ENCODE results near the gene CALML4.

CALML4 gene

GRCh38 chr15:68211656-68212320 lies 6.7 kb upstream of the CALML4 start:
- peaks cover 0 to 11% of the 10 kb centered on the region in 2 donors for H3K4me1 ChIP-seq (ENCODE audit: control insufficient read depth in 1 of 2, insufficient read depth in 2 of 2, low read length in 2 of 2)
- H3K36me3 ChIP-seq (ENCODE audit: control insufficient read depth in 1 of 2, insufficient read depth in 2 of 2, low read length in 2 of 2): no peaks in the 10 kb centered on the region
- H3K27ac ChIP-seq (ENCODE audit: low read length): no peak overlapping the region
- no peaks in the 10 kb centered on the region for H3K27me3 ChIP-seq (ENCODE audit: low read depth, low read length)
- no peak overlapping the region for H3K4me3 ChIP-seq (ENCODE audit: low read depth in 1 of 2, low read length in 2 of 2)
- H3K9me3 ChIP-seq (ENCODE audit: control insufficient read depth in 1 of 2, low read length in 2 of 2): no peaks in the 10 kb centered on the region

GRCh38 chr15:68210821-68211655 lies 5.9 kb upstream of the CALML4 start:
- Histone ChIP-seq H3K4me3 (ENCODE audit: low read depth in 1 of 2, low read length in 2 of 2) (peak overlapping the region in 1 of 2 donors; percentile 48), H3K27ac (ENCODE audit: low read length) (no peak overlapping the region), H3K36me3 (ENCODE audit: control insufficient read depth in 1 of 2, insufficient read depth in 2 of 2, low read length in 2 of 2) (no peaks in the 10 kb centered on the region), H3K27me3 (ENCODE audit: low read depth, low read length) (no peaks in the 10 kb centered on the region), H3K4me1 (ENCODE audit: control insufficient read depth in 1 of 2, insufficient read depth in 2 of 2, low read length in 2 of 2) (peaks cover 4 to 13% of the 10 kb centered on the region in 2 donors), H3K9me3 (ENCODE audit: control insufficient read depth in 1 of 2, low read length in 2 of 2) (no peaks in the 10 kb centered on the region)

GRCh38 chr15:68210409-68210756 lies 5.3 kb upstream of the CALML4 start:
- no peaks in the 10 kb centered on the region for H3K36me3 ChIP-seq (ENCODE audit: control insufficient read depth in 1 of 2, insufficient read depth in 2 of 2, low read length in 2 of 2)
- H3K9me3 ChIP-seq (ENCODE audit: control insufficient read depth in 1 of 2, low read length in 2 of 2): no peaks in the 10 kb centered on the region
- no peak overlapping the region for H3K27ac ChIP-seq (ENCODE audit: low read length)
- no peaks in the 10 kb centered on the region for H3K27me3 ChIP-seq (ENCODE audit: low read depth, low read length)
- H3K4me3 ChIP-seq (ENCODE audit: low read depth in 1 of 2, low read length in 2 of 2): peak overlapping the region in 1 of 2 donors; percentile 48
- peaks cover 4 to 19% of the 10 kb centered on the region in 2 donors for H3K4me1 ChIP-seq (ENCODE audit: control insufficient read depth in 1 of 2, insufficient read depth in 2 of 2, low read length in 2 of 2)

- Histone ChIP-seq H3K4me3 (ENCODE audit: low read depth in 1 of 2, low read length in 2 of 2) (no peak overlapping the region), H3K27ac (ENCODE audit: low read length) (no peak overlapping the region), H3K9me3 (ENCODE audit: control insufficient read depth in 1 of 2, low read length in 2 of 2) (no peaks in the 10 kb centered on the region), H3K36me3 (ENCODE audit: control insufficient read depth in 1 of 2, insufficient read depth in 2 of 2, low read length in 2 of 2) (no peaks in the 10 kb centered on the region), H3K27me3 (ENCODE audit: low read depth, low read length) (no peaks in the 10 kb centered on the region), H3K4me1 (ENCODE audit: control insufficient read depth in 1 of 2, insufficient read depth in 2 of 2, low read length in 2 of 2) (peaks cover 9 to 24% of the 10 kb centered on the region in 2 donors)
These were observed 4.7 kb upstream of the CALML4 start for GRCh38 chr15:68209735-68210408.

GRCh38 chr15:68209272-68209671 lies 4.1 kb upstream of the CALML4 start:
- Histone ChIP-seq H3K4me3 (ENCODE audit: low read depth in 1 of 2, low read length in 2 of 2) (no peak overlapping the region), H3K4me1 (ENCODE audit: control insufficient read depth in 1 of 2, insufficient read depth in 2 of 2, low read length in 2 of 2) (peaks cover 14 to 30% of the 10 kb centered on the region in 2 donors), H3K9me3 (ENCODE audit: control insufficient read depth in 1 of 2, low read length in 2 of 2) (no peaks in the 10 kb centered on the region), H3K27ac (ENCODE audit: low read length) (no peak overlapping the region), H3K36me3 (ENCODE audit: control insufficient read depth in 1 of 2, insufficient read depth in 2 of 2, low read length in 2 of 2) (no peaks in the 10 kb centered on the region), H3K27me3 (ENCODE audit: low read depth, low read length) (no peaks in the 10 kb centered on the region)

GRCh38 chr15:68208636-68209240 lies 3.6 kb upstream of the CALML4 start:
- Histone ChIP-seq H3K9me3 (ENCODE audit: control insufficient read depth in 1 of 2, low read length in 2 of 2) (no peaks in the 10 kb centered on the region), H3K27me3 (ENCODE audit: low read depth, low read length) (no peaks in the 10 kb centered on the region), H3K4me3 (ENCODE audit: low read depth in 1 of 2, low read length in 2 of 2) (no peak overlapping the region), H3K36me3 (ENCODE audit: control insufficient read depth in 1 of 2, insufficient read depth in 2 of 2, low read length in 2 of 2) (no peaks in the 10 kb centered on the region), H3K4me1 (ENCODE audit: control insufficient read depth in 1 of 2, insufficient read depth in 2 of 2, low read length in 2 of 2) (peaks cover 14 to 31% of the 10 kb centered on the region in 2 donors), H3K27ac (ENCODE audit: low read length) (no peak overlapping the region)

GRCh38 chr15:68208136-68208535 lies 3.0 kb upstream of the CALML4 start:
- H3K9me3 ChIP-seq (ENCODE audit: control insufficient read depth in 1 of 2, low read length in 2 of 2): no peaks in the 10 kb centered on the region
- H3K4me3 ChIP-seq (ENCODE audit: low read depth in 1 of 2, low read length in 2 of 2): no peak overlapping the region
- no peaks in the 10 kb centered on the region for H3K27me3 ChIP-seq (ENCODE audit: low read depth, low read length)
- H3K27ac ChIP-seq (ENCODE audit: low read length): no peak overlapping the region
- peaks cover 14 to 31% of the 10 kb centered on the region in 2 donors for H3K4me1 ChIP-seq (ENCODE audit: control insufficient read depth in 1 of 2, insufficient read depth in 2 of 2, low read length in 2 of 2)
- H3K36me3 ChIP-seq (ENCODE audit: control insufficient read depth in 1 of 2, insufficient read depth in 2 of 2, low read length in 2 of 2): no peaks in the 10 kb centered on the region

- H3K4me3 ChIP-seq (ENCODE audit: low read depth in 1 of 2, low read length in 2 of 2): no peak overlapping the region
- peaks cover 14 to 31% of the 10 kb centered on the region in 2 donors for H3K4me1 ChIP-seq (ENCODE audit: control insufficient read depth in 1 of 2, insufficient read depth in 2 of 2, low read length in 2 of 2)
- H3K27me3 ChIP-seq (ENCODE audit: low read depth, low read length): no peaks in the 10 kb centered on the region
- no peaks in the 10 kb centered on the region for H3K36me3 ChIP-seq (ENCODE audit: control insufficient read depth in 1 of 2, insufficient read depth in 2 of 2, low read length in 2 of 2)
- H3K9me3 ChIP-seq (ENCODE audit: control insufficient read depth in 1 of 2, low read length in 2 of 2): no peaks in the 10 kb centered on the region
- H3K27ac ChIP-seq (ENCODE audit: low read length): no peak overlapping the region
These were observed 2.2 kb upstream of the CALML4 start for GRCh38 chr15:68207176-68207935.

- H3K9me3 ChIP-seq (ENCODE audit: control insufficient read depth in 1 of 2, low read length in 2 of 2): no peaks in the 10 kb centered on the region
- peaks cover 14 to 31% of the 10 kb centered on the region in 2 donors for H3K4me1 ChIP-seq (ENCODE audit: control insufficient read depth in 1 of 2, insufficient read depth in 2 of 2, low read length in 2 of 2)
- no peak overlapping the region for H3K4me3 ChIP-seq (ENCODE audit: low read depth in 1 of 2, low read length in 2 of 2)
- no peaks in the 10 kb centered on the region for H3K36me3 ChIP-seq (ENCODE audit: control insufficient read depth in 1 of 2, insufficient read depth in 2 of 2, low read length in 2 of 2)
- no peaks in the 10 kb centered on the region for H3K27me3 ChIP-seq (ENCODE audit: low read depth, low read length)
- peak overlapping the region; percentile 45 for H3K27ac ChIP-seq (ENCODE audit: low read length)
These were observed 1.6 kb upstream of the CALML4 start for GRCh38 chr15:68206711-68207151.

GRCh38 chr15:68205954-68206539 lies 915 bp upstream of the CALML4 start:
- H3K27ac ChIP-seq (ENCODE audit: low read length): peak overlapping the region; percentile 77
- no peaks in the 10 kb centered on the region for H3K36me3 ChIP-seq (ENCODE audit: control insufficient read depth in 1 of 2, insufficient read depth in 2 of 2, low read length in 2 of 2)
- no peaks in the 10 kb centered on the region for H3K27me3 ChIP-seq (ENCODE audit: low read depth, low read length)
- no peaks in the 10 kb centered on the region for H3K9me3 ChIP-seq (ENCODE audit: control insufficient read depth in 1 of 2, low read length in 2 of 2)
- H3K4me1 ChIP-seq (ENCODE audit: control insufficient read depth in 1 of 2, insufficient read depth in 2 of 2, low read length in 2 of 2): peaks cover 14 to 30% of the 10 kb centered on the region in 2 donors
- peak overlapping the region in 1 of 2 donors; percentile 67 for H3K4me3 ChIP-seq (ENCODE audit: low read depth in 1 of 2, low read length in 2 of 2)

Data from muscle layer of duodenum (tissue), 2 donors.